OCI-LY7 (cell line): ENCODE measurements around the gene PLAC9. TPM values are rescaled to one million over a fixed set of nuclear protein-coding genes. Genes with fewer than 3 reads are reported as not detected.

Experiments
- BruUV-seq: library from RNA; stranded (reverse); fragments of 400-500 nt; replicated peaks from 2 replicates; lab custom pipeline; 2021; lab: Mats Ljungman, UMichigan
- CTCF ChIA-PET: fragments of 300-600 bp; sonication (Branson Sonifier 250); formaldehyde crosslinking; loops from one replicate; lab custom pipeline; 2022; ENCODE audit warnings: antibody characterized with exemption; ENCODE audit not compliant: unreplicated experiment; lab: Charles Lee
- POLR2A ChIA-PET: fragments of 300-600 bp; sonication (Branson Sonifier 250); formaldehyde crosslinking; loops from one replicate; lab custom pipeline; 2022; ENCODE audit warnings: antibody characterized with exemption; lab: Charles Lee
- DNase-seq: peaks from one replicate; pipeline ENCODE4 v3.0.0-alpha.2; 2015; ENCODE audit warnings: low spot score
- H2AFZ ChIP-seq: fragments of 200-600 bp; sonication (generic), shearing (Covaris generic); 2 replicates; pipeline ENCODE4 v1.6.1; 2014; ENCODE audit warnings: mild to moderate bottlenecking, antibody characterized with exemption, low read length, moderate library complexity
- H3K27ac ChIP-seq: fragments of 200-600 bp; sonication (generic); 2 replicates; pipeline ENCODE4 v1.5.1; 2014; ENCODE audit warnings: mixed run types, low read depth, mild to moderate bottlenecking, moderate library complexity, low read length, inconsistent platforms; ENCODE audit not compliant: poor library complexity, severe bottlenecking
- H3K36me3 ChIP-seq: fragments of 200-600 bp; sonication (generic); 2 replicates; pipeline ENCODE4 v1.6.1; 2014; ENCODE audit warnings: mild to moderate bottlenecking, antibody characterized with exemption, low read length, moderate library complexity, mixed read lengths; ENCODE audit not compliant: insufficient read depth
- H3K4me1 ChIP-seq: fragments of 200-600 bp; sonication (generic); 2 replicates; pipeline ENCODE4 v1.5.1; 2014; ENCODE audit warnings: mild to moderate bottlenecking, low read length; ENCODE audit not compliant: insufficient read depth, poor library complexity, severe bottlenecking
- H3K4me2 ChIP-seq: fragments of 200-600 bp; sonication (generic); 2 replicates; pipeline ENCODE4 v1.6.1; 2014; ENCODE audit warnings: mild to moderate bottlenecking, low read length
- H3K4me3 ChIP-seq: fragments of 200-600 bp; sonication (generic); 2 replicates; pipeline ENCODE4 v1.5.1; 2014; ENCODE audit warnings: mild to moderate bottlenecking, low read depth, low read length; ENCODE audit not compliant: poor library complexity, severe bottlenecking
- H3K79me2 ChIP-seq: fragments of 200-600 bp; sonication (generic); 2 replicates; pipeline ENCODE4 v1.6.1; 2016; ENCODE audit warnings: low read depth, mild to moderate bottlenecking, low read length, moderate library complexity, mixed read lengths; ENCODE audit not compliant: insufficient read depth
- H3K9me2 ChIP-seq: fragments of 200-600 bp; sonication (generic); 2 replicates; pipeline ENCODE4 v1.6.1; 2016; ENCODE audit warnings: mild to moderate bottlenecking, low read length, mixed read lengths; ENCODE audit not compliant: insufficient read depth
- H3K9me3 ChIP-seq: fragments of 200-600 bp; sonication (generic); 2 replicates; pipeline ENCODE4 v1.6.1; 2014; ENCODE audit warnings: mild to moderate bottlenecking, mixed run types, low read length, mixed read lengths
- H4K20me1 ChIP-seq: fragments of 200-600 bp; sonication (generic); 2 replicates; pipeline ENCODE4 v1.6.1; 2014; ENCODE audit warnings: mild to moderate bottlenecking, antibody characterized with exemption, low read length, moderate library complexity, mixed read lengths; ENCODE audit not compliant: insufficient read depth
- EZH2phosphoT487 ChIP-seq: fragments of 200-600 bp; sonication (generic); IDR thresholded peaks from 2 replicates; pipeline ENCODE4 v1.6.1; 2018; ENCODE audit warnings: low read depth, borderline replicate concordance, mild to moderate bottlenecking, mixed run types, antibody characterized with exemption, low read length, moderate library complexity, mixed read lengths
- intact Hi-C: fragments of 100-400 bp; cut with micrococcal nuclease; formaldehyde crosslinking; loops from one replicate; pipeline ENCODE4 v1.10.0; 2022; ENCODE audit not compliant: unreplicated experiment
- total RNA-seq, 2 experiments: library from RNA; depleted of rRNA in 1 of 2; stranded (reverse); fragments of >200 nt in 1 of 2; shearing (Covaris generic) in 1 of 2; gene quantifications; 2 replicates each; pipeline ENCODE4 v1.2.3, GENCODE V29; 2014 to 2022
- TF ChIP-seq, protein P1 (sequence below): fragments of 200-600 bp; sonication (generic); conservative IDR thresholded peaks from 2 replicates; pipeline ENCODE4 v1.5.1; 2014; ENCODE audit warnings: mild to moderate bottlenecking, antibody characterized with exemption, low read length, moderate library complexity, mixed read lengths

The PLAC9 gene
- total RNA-seq, 2 experiments from 2014 or later = not detected

GRCh38 chr10:80156216-80156615 lies 23.7 kb downstream of the PLAC9 start:
- intact Hi-C loops = no loop called here
- ChIA-PET CTCF (no interaction called here), POLR2A (no interaction called here)
- Histone ChIP-seq H3K9me3 (no peaks in the 10 kb centered on the region), H4K20me1 (no peaks in the 10 kb centered on the region), H3K9me2 (no peaks in the 10 kb centered on the region), H3K4me3 (no peak overlapping the region), H3K79me2 (no peaks in the 10 kb centered on the region), H3K27ac (no peak overlapping the region), H3K36me3 (peaks cover 74% of the 10 kb centered on the region), H3K4me1 (no peaks in the 10 kb centered on the region), H3K4me2 (no peak overlapping the region), H2AFZ (no peak overlapping the region)
- no peak for DNase-seq
- TF ChIP-seq, protein P1, sequence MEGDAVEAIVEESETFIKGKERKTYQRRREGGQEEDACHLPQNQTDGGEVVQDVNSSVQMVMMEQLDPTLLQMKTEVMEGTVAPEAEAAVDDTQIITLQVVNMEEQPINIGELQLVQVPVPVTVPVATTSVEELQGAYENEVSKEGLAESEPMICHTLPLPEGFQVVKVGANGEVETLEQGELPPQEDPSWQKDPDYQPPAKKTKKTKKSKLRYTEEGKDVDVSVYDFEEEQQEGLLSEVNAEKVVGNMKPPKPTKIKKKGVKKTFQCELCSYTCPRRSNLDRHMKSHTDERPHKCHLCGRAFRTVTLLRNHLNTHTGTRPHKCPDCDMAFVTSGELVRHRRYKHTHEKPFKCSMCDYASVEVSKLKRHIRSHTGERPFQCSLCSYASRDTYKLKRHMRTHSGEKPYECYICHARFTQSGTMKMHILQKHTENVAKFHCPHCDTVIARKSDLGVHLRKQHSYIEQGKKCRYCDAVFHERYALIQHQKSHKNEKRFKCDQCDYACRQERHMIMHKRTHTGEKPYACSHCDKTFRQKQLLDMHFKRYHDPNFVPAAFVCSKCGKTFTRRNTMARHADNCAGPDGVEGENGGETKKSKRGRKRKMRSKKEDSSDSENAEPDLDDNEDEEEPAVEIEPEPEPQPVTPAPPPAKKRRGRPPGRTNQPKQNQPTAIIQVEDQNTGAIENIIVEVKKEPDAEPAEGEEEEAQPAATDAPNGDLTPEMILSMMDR = no peak
- no peak for TF ChIP-seq EZH2phosphoT487
- no TSS peak for BruUV-seq

GRCh38 chr10:80157561-80157960 lies 25.0 kb downstream of the PLAC9 start:
- intact Hi-C loops = no loop called here
- Histone ChIP-seq H3K4me1 (no peaks in the 10 kb centered on the region), H3K79me2 (no peaks in the 10 kb centered on the region), H2AFZ (no peak overlapping the region), H3K4me2 (no peak overlapping the region), H4K20me1 (no peaks in the 10 kb centered on the region), H3K27ac (no peak overlapping the region), H3K9me3 (no peaks in the 10 kb centered on the region), H3K36me3 (peaks cover 78% of the 10 kb centered on the region), H3K9me2 (no peaks in the 10 kb centered on the region), H3K4me3 (no peak overlapping the region)
- ChIA-PET CTCF (no interaction called here), POLR2A (interaction anchor here (0.7 kb wide), 1 partner anchor 30 kb away, joined by 3 read pairs; no protein-coding TSS in a partner anchor)
- no peak for DNase-seq
- TF ChIP-seq EZH2phosphoT487 = no peak
- TF ChIP-seq, protein P1 = no peak
- BruUV-seq = no TSS peak

GRCh38 chr10:80158126-80158525 lies 25.6 kb downstream of the PLAC9 start:
- intact Hi-C loops = no loop called here
- BruUV-seq = no TSS peak
- Histone ChIP-seq H3K9me2 (no peaks in the 10 kb centered on the region), H3K9me3 (no peaks in the 10 kb centered on the region), H3K4me3 (no peak overlapping the region), H2AFZ (no peak overlapping the region), H3K4me1 (no peaks in the 10 kb centered on the region), H3K4me2 (no peak overlapping the region), H3K27ac (no peak overlapping the region), H4K20me1 (no peaks in the 10 kb centered on the region), H3K36me3 (peaks cover 80% of the 10 kb centered on the region), H3K79me2 (no peaks in the 10 kb centered on the region)
- no peak for TF ChIP-seq EZH2phosphoT487
- TF ChIP-seq, protein P1 = no peak
- DNase-seq = no peak
- CTCF ChIA-PET = no interaction called here
- POLR2A ChIA-PET = interaction anchor here (0.7 kb wide), 1 partner anchor 30 kb away, joined by 3 read pairs; no protein-coding TSS in a partner anchor
